Muscle of leg (tissue), 16 donors: Measurements from ENCODE around the gene LIMS3. TPM values are rescaled to one million over a fixed set of nuclear protein-coding genes. Genes with fewer than 3 reads are reported as not detected.
"Not testable (repeated sequence)": the region's sequence is repeated elsewhere in the genome, so short reads cannot be mapped to it uniquely, and the experiment has no call there.

ENCODE experiments used
- DNase-seq: peaks from one replicate; pipeline ENCODE4 v3.0.0; 2013
- H3K27ac ChIP-seq: one replicate; pipeline ENCODE4 v1.5.1; 2013; ENCODE audit warnings: mild to moderate bottlenecking, low read length, control low read depth
- H3K27me3 ChIP-seq: one replicate; pipeline ENCODE4 v1.6.1; 2013; ENCODE audit warnings: low read length; ENCODE audit not compliant: control insufficient read depth, insufficient read depth
- H3K36me3 ChIP-seq: one replicate; pipeline ENCODE4 v1.6.1; 2013; ENCODE audit warnings: low read length; ENCODE audit not compliant: control insufficient read depth, insufficient read depth
- H3K4me1 ChIP-seq: one replicate; pipeline ENCODE4 v1.6.1; 2013; ENCODE audit warnings: low read length; ENCODE audit not compliant: control insufficient read depth, insufficient read depth
- H3K4me3 ChIP-seq: one replicate; pipeline ENCODE4 v1.5.1; 2013; ENCODE audit warnings: low read length, control low read depth
- H3K9me3 ChIP-seq: replicated peaks from 2 replicates; pipeline ENCODE4 v1.6.1; 2013; ENCODE audit warnings: low read depth, low read length; ENCODE audit not compliant: control insufficient read depth
- WGBS: methylation state at CpG from one replicate; pipeline ENCODE4 v1.1.5; 2013; ENCODE audit warnings: missing lambda C conversion rate; ENCODE audit not compliant: insufficient coverage; 5-methylcytosine and 5-hydroxymethylcytosine counted together
- long read RNA-seq, 11 donors: transcript quantifications; one replicate each; lab custom pipeline, GENCODE V29; 2026
- polyA plus RNA-seq, 8 donors: library from polyadenylated mRNA; unstranded; fragments of 120-200 nt; gene quantifications; one replicate each; pipeline versions ENCODE4 v1.2.1 to v1.2.3, GENCODE V29; 2013; ENCODE audit warnings: inconsistent platforms in 1 of 8, low replicate concordance in 1 of 8; ENCODE audit not compliant: insufficient read length in 8 of 8, insufficient read depth in 1 of 8
- total RNA-seq: library from RNA; stranded (reverse); fragments of 120-200 nt; gene quantifications from one replicate; pipeline ENCODE4 v1.2.4, GENCODE V29; 2013

The LIMS3 gene, protein sequence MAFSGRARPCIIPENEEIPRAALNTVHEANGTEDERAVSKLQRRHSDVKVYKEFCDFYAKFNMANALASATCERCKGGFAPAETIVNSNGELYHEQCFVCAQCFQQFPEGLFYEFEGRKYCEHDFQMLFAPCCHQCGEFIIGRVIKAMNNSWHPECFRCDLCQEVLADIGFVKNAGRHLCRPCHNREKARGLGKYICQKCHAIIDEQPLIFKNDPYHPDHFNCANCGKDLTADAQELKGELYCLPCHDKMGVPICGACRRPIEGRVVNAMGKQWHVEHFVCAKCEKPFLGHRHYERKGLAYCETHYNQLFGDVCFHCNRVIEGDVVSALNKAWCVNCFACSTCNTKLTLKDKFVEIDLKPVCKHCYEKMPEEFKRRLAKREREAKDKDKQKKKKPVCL
- 2.1 TPM for total RNA-seq
- 1 to 10 TPM in 7 of 8 donors, under 1 TPM in 1; 0.90 to 6.0 (median 4.0) TPM for polyA plus RNA-seq
- long read RNA-seq, donor 1, result 0 reads
- long read RNA-seq, donor 2, result 0 reads
- long read RNA-seq, donor 3, result 0 reads
- long read RNA-seq, donor 4, result 0 reads
- long read RNA-seq, donor 5, transcript LIMS3-201 (3 exons, 1,220 nt), result major isoform, 5 of 5 reads
- long read RNA-seq, donor 5, partial matches to known transcripts, result 0 of 5 reads
- long read RNA-seq, donor 5, other reads (novel, unspliced or antisense), result 0 of 5 reads
- long read RNA-seq, donor 6, partial matches to known transcripts, result 0 of 2 reads
- long read RNA-seq, donor 6, other reads (novel, unspliced or antisense), result 0 of 2 reads
- long read RNA-seq, donor 7, partial matches to known transcripts, result 0 of 1 reads
- long read RNA-seq, donor 7, other reads (novel, unspliced or antisense), result 0 of 1 reads
- long read RNA-seq, donor 8, result 0 reads
- long read RNA-seq, donor 9, result 0 reads
- long read RNA-seq, donor 10, partial matches to known transcripts, result 0 of 4 reads
- long read RNA-seq, donor 10, other reads (novel, unspliced or antisense), result 0 of 4 reads
- long read RNA-seq, donor 11, partial matches to known transcripts, result 0 of 1 reads
- long read RNA-seq, donor 11, other reads (novel, unspliced or antisense), result 0 of 1 reads

DNA sequence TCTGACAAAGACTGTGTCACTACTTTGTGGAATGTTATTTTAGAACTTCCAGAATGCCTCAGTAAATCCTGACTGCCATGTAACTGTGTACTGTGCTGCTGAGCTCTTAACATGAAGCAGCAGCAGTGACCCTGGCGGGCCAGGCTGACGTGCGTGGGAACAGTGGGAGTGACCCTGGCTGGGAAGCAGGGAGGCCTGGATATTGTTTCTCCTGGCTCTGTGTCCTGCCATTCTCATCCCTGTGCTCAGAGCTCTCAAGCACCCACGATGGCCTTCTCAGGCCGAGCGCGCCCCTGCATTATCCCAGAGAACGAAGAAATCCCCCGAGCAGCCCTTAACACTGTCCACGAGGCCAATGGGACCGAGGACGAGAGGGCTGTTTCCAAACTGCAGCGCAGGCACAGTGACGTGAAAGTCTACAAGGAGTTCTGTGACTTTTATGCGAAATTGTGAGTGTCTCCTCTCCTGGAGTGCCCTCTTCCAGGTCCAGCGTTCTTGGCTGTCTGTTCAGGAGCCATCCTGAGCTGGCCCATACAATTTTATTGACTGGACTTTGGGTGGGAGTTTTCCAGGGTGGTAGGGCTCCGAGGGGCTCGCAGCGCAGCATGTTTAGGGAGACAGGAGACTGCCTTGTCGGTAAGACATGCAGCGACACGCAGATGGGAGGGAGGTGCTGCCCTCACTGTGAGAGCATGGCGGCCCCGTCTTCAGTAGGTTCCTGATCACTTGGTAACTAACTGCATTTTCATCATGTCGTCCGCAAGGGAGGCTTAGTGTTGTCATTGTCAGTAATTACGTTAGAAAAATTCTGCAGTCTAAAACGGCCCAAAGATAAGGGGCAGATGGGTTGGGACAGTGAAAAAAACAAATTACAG, at the start of gene LIMS3:
Gene LIMS3 (plus strand): TSS at position 227 of the 875 bp plus-strand sequence. CDS start 41 bp downstream, at position 268.
- not testable (repeated sequence) for H3K4me1 ChIP-seq, H3K36me3 ChIP-seq, H3K9me3 ChIP-seq, DNase-seq, H3K27me3 ChIP-seq, H3K27ac ChIP-seq, H3K4me3 ChIP-seq
- no CpG with 5 or more reads among the region's 28 CpGs for WGBS

DNA sequence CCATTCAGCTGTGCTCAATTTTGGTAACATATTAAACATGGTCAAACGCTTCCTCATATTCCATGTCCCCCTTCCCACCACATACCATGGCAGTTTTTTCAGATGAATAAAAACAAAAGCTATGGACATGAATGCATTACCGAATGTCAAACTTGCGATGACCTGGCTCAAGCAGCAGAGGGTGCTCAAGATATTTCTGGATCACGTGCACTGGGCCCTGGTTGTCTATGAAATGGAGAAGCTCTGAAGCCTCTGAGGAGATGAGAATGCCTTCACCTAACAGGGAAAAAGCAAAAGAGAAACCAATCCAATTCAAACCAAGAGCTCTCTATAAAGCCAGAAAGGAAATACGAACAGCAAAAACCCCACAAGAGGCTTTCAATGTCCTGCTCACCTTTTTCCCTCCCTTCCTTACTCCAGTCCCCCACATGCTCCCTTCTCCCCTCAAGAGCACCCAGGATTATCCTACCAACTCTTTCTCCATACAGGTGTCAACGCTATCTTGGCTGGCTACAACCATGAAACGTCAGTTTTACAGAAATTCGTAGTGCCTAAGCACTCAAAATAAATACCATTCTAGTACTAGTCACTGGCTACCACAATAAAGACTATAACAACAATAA, 27.2 kb upstream of the LIMS3 start:
- not testable (repeated sequence) for H3K36me3 ChIP-seq, H3K9me3 ChIP-seq, H3K4me1 ChIP-seq, H3K27ac ChIP-seq, DNase-seq, H3K27me3 ChIP-seq, H3K4me3 ChIP-seq
- WGBS, result no CpG with 5 or more reads among the region's 8 CpGs

DNA sequence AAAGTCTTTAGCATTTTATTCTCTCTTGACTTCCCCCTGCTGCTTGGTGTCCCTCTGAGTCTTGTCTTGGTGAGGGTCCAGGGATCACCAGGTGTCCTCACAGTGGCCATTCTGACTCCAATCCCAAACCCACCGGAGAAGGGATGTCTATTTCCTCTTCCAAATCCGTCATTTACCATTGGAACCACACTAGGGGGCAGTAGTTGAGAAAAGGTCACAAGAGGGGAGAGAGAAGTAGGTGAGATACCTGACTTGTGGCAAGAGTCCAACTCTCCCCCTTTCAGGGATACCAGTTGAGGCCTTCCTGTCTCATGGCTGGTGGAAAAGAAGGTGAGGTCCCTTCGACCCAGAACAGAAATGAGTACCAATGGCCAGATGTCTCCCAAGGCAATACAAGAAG, 21.9 kb upstream of the LIMS3 start:
- not testable (repeated sequence) for H3K27ac ChIP-seq, H3K27me3 ChIP-seq, H3K4me3 ChIP-seq, H3K36me3 ChIP-seq, H3K9me3 ChIP-seq, H3K4me1 ChIP-seq, DNase-seq
- WGBS, result no CpG with 5 or more reads among the region's 3 CpGs

DNA sequence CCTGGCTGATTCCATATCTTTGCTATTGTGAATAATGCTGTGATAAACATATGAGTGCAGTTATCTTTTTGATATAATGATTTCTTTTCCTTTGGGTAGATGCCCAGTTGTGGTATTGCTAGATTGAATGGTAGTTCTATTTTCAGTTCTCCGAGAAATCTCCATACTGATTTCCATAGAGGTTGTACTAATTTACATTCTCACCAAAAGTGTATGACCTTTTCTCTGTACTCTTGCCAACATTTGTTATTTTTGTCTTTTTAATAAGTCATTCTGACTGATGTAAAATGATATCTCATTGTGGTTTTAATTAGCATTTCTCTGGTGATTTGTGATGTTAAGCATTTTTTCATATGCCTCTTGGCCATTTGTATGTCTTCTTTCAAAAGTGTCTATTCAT, 16.4 kb upstream of the LIMS3 start:
- H3K4me1 ChIP-seq, H3K27ac ChIP-seq, H3K9me3 ChIP-seq, DNase-seq, H3K36me3 ChIP-seq, H3K4me3 ChIP-seq, H3K27me3 ChIP-seq: not testable (repeated sequence)
- WGBS, result no CpG with 5 or more reads among the region's 1 CpG

DNA sequence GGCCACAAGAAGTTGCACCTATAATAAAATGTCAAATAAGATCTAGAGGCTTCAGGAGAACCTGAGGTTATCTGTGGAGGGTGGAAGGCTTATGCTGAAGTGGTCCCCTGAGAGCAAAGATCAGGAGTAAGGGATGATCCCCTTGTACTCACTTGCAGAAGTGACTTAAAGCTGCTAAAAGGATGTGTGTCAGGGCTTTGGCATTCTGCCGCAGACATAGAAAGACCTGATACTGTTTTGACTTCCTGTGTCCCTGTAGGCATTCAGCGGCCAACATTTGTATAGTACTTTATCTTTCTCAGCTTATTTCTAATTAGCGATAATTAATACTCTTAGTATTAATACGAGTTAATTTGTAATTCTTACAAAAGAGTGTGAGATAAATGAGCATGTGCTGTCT, 10.1 kb upstream of the LIMS3 start:
- no CpG with 5 or more reads among the region's 4 CpGs for WGBS
- not testable (repeated sequence) for H3K36me3 ChIP-seq, H3K4me3 ChIP-seq, H3K4me1 ChIP-seq, H3K9me3 ChIP-seq, H3K27ac ChIP-seq, DNase-seq, H3K27me3 ChIP-seq

DNA sequence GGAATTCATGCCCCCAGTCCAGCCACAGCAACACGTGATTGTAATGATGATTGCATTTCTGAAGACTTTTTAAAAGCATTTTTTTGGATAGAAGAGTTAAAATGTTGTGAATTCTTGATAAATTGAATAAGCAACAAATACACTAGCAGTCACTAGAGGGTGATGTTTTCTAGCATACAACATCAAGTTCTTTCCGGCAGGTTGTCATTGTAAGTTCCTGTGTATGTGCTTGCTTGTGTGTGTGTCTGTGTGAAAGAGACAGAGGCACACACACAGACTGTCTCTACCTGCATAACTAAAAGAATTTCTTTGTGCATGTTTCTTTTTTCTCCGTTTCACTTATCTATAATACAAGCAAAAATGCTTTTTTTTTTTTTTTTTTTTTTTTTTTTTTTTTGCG, 8.6 kb upstream of the LIMS3 start:
- not testable (repeated sequence) for H3K36me3 ChIP-seq, H3K4me1 ChIP-seq, H3K9me3 ChIP-seq, DNase-seq, H3K4me3 ChIP-seq, H3K27me3 ChIP-seq, H3K27ac ChIP-seq
- no CpG with 5 or more reads among the region's 4 CpGs for WGBS

DNA sequence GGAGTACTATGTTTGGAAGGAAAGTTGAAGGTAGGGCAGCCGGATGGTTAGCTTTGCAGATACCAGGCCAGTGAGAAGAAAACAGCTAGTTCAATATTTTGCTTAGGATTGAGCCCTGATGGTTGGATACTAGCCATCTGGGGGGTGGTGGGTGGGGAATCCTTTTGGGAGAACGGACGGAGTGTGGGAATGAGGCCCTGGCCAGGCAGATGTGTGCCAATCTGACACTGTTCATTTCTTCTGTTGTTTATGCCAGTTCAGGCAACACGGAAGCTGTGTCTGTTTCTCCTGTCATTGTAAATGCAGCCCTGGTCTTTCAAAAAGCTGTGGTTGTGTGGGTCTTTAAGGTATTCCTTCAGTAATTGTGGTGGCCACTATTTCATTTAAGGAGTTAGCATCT, 7.5 kb upstream of the LIMS3 start:
- H3K36me3 ChIP-seq, H3K27me3 ChIP-seq, H3K27ac ChIP-seq, H3K9me3 ChIP-seq, DNase-seq, H3K4me1 ChIP-seq, H3K4me3 ChIP-seq: not testable (repeated sequence)
- WGBS, result no CpG with 5 or more reads among the region's 4 CpGs

DNA sequence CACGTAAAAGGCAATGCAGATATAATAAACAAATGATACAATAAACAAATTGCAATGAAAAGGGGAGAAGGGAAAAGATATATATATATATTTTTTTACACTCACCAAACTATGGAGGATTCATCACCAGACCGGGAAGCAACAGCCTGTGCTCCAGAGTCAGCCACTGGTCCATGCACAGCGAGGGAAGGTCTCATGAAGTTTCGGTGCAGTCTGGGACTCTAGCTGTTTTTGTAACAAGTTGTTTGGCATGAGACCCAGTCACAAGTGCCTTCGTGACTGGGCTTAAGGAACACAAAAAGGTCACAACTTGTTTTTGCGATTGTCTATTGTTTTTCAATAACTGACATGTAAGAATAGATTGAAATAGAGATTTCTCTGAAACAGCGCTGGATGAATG, 4.8 kb upstream of the LIMS3 start:
- not testable (repeated sequence) for H3K27ac ChIP-seq, H3K4me1 ChIP-seq, H3K27me3 ChIP-seq, H3K36me3 ChIP-seq, H3K4me3 ChIP-seq, H3K9me3 ChIP-seq, DNase-seq
- no CpG with 5 or more reads among the region's 7 CpGs for WGBS

DNA sequence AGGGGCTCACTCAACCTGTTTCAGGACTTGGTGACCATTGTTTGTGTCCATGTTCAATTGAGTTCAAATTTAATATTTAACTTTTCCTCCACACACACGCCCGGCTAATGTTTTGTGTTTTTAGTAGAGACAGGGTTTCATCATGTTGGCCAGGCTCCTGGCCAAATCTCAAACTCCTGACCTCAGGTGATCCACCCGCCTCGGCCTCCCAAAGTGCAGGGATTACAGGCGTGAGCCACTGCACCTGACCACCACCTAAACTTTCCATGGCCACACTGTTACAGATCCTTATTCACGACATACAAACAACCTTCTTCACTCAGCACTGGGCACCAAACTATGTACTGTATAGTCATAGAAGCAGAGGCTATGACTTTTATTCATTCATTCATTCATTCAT, 4.3 kb upstream of the LIMS3 start:
- H3K4me3 ChIP-seq, H3K4me1 ChIP-seq, H3K27me3 ChIP-seq, H3K9me3 ChIP-seq, DNase-seq, H3K36me3 ChIP-seq, H3K27ac ChIP-seq: not testable (repeated sequence)
- WGBS, result no CpG with 5 or more reads among the region's 6 CpGs
